GM12865 (cell line): ENCODE results near the gene FHIT.

Experiments
- DNase-seq: peaks from one replicate; pipeline ENCODE4 v3.0.0; 2010; ENCODE audit warnings: low read depth
- H3K4me3 ChIP-seq: 2 replicates; pipeline ENCODE4 v1.5.1; 2011; ENCODE audit warnings: mild to moderate bottlenecking, low read depth, low read length, control low read depth
- CTCF ChIP-seq: IDR thresholded peaks from 2 replicates; pipeline ENCODE4 v1.5.1; 2011; ENCODE audit warnings: low read length, control low read depth, low read depth, inconsistent platforms; ENCODE audit not compliant: insufficient read depth; ENCODE audit errors: missing control alignments

FHIT gene

GRCh38 chr3:61061092-61061723, 190.0 kb downstream of the FHIT start:
- no peak overlapping the region for H3K4me3 ChIP-seq
- DNase-seq: no peak
- TF ChIP-seq CTCF: no peak

- no peak for DNase-seq
- H3K4me3 ChIP-seq: no peak overlapping the region
- TF ChIP-seq CTCF: no peak
Observed at GRCh38 chr3:61060411-61060861, 190.8 kb downstream of the FHIT start.

- no peak for TF ChIP-seq CTCF
- DNase-seq: no peak
- no peak overlapping the region for H3K4me3 ChIP-seq
Observed at GRCh38 chr3:61058836-61059235, 192.4 kb downstream of the FHIT start.

- no peak for DNase-seq
- TF ChIP-seq CTCF: no peak
- no peak overlapping the region for H3K4me3 ChIP-seq
Observed at GRCh38 chr3:61057464-61057863, 193.8 kb downstream of the FHIT start.

- TF ChIP-seq CTCF: no peak
- no peak overlapping the region for H3K4me3 ChIP-seq
- DNase-seq: no peak
Observed at GRCh38 chr3:61055447-61055846, 195.8 kb downstream of the FHIT start.

- H3K4me3 ChIP-seq: no peak overlapping the region
- no peak for TF ChIP-seq CTCF
- no peak for DNase-seq
Observed at GRCh38 chr3:61053781-61054496, 197.3 kb downstream of the FHIT start.

- no peak overlapping the region for H3K4me3 ChIP-seq
- no peak for DNase-seq
- no peak for TF ChIP-seq CTCF
Observed at GRCh38 chr3:61052851-61053250, 198.4 kb downstream of the FHIT start.
